Endodermal cell (in vitro differentiated cells): ENCODE measurements around the gene KLLN. TPM values are rescaled to one million over a fixed set of nuclear protein-coding genes. Genes with fewer than 3 reads are reported as not detected.
"Not testable (repeated sequence)": the region's sequence is repeated elsewhere in the genome, so short reads cannot be mapped to it uniquely, and the experiment has no call there.

Experiments used
- DNase-seq: peaks from one replicate; pipeline ENCODE4 v3.0.0-alpha.2; 2017
- H3K27ac ChIP-seq: 2 replicates; pipeline ENCODE4 v1.5.1; 2013; ENCODE audit warnings: mild to moderate bottlenecking, low read depth, low read length, moderate library complexity
- H3K27me3 ChIP-seq: 2 replicates; pipeline ENCODE4 v1.6.1; 2013; ENCODE audit warnings: mild to moderate bottlenecking, low read length, moderate library complexity; ENCODE audit not compliant: insufficient read depth, control insufficient read depth, poor library complexity, severe bottlenecking
- H3K36me3 ChIP-seq: 2 replicates; pipeline ENCODE4 v1.7.0; 2013; ENCODE audit warnings: mild to moderate bottlenecking, low read length, moderate library complexity; ENCODE audit not compliant: control insufficient read depth, insufficient read depth
- H3K4me1 ChIP-seq: one replicate; pipeline ENCODE4 v1.7.0; 2013; ENCODE audit warnings: low read length; ENCODE audit not compliant: control insufficient read depth, insufficient read depth
- H3K4me3 ChIP-seq: 2 replicates; pipeline ENCODE4 v1.5.1; 2013; ENCODE audit warnings: mild to moderate bottlenecking, low read length, moderate library complexity
- H3K9ac ChIP-seq: 2 replicates; pipeline ENCODE4 v1.6.1; 2013; ENCODE audit warnings: mild to moderate bottlenecking, low read length, moderate library complexity; ENCODE audit not compliant: poor library complexity, severe bottlenecking; ENCODE audit errors: extremely low read depth
- H3K9me3 ChIP-seq: 2 replicates; pipeline ENCODE4 v1.6.1; 2013; ENCODE audit warnings: mild to moderate bottlenecking, low read length, moderate library complexity; ENCODE audit not compliant: control insufficient read depth
- H3K27ac Mint-ChIP-seq: 2 replicates; pipeline ENCODE4 v1.8.0; 2020; ENCODE audit warnings: mixed read lengths
- H3K27me3 Mint-ChIP-seq: 2 replicates; pipeline ENCODE4 v1.8.0; 2021; ENCODE audit warnings: mild to moderate bottlenecking, mixed read lengths; ENCODE audit not compliant: insufficient read depth
- H3K36me3 Mint-ChIP-seq: 2 replicates; pipeline ENCODE4 v1.8.0; 2020; ENCODE audit warnings: low read depth, mixed read lengths
- H3K4me1 Mint-ChIP-seq: 2 replicates; pipeline ENCODE4 v1.8.0; 2020; ENCODE audit warnings: mixed read lengths
- H3K4me3 Mint-ChIP-seq: 2 replicates; pipeline ENCODE4 v1.8.0; 2020; ENCODE audit warnings: mild to moderate bottlenecking, moderate library complexity, mixed read lengths
- H3K9me3 Mint-ChIP-seq: 2 replicates; pipeline ENCODE4 v1.8.0; 2020; ENCODE audit warnings: mild to moderate bottlenecking, mixed read lengths
- WGBS, 2 experiments: methylation state at CpG; one replicate each; pipeline versions ENCODE4 v1.1.5 to v1.1.7; 2013; ENCODE audit warnings: missing lambda C conversion rate in 2 of 2, mixed read lengths in 1 of 2; ENCODE audit not compliant: insufficient coverage in 1 of 2, insufficient read length in 1 of 2; 5-methylcytosine and 5-hydroxymethylcytosine counted together
- total RNA-seq, 2 donors: library from RNA; stranded (reverse); fragmentation: NEBNext Ultra II Directional in 1 of 2; extraction: Animal tissue kit (Norgen Biotek cat#: 25700) in 1 of 2; gene quantifications; 2 replicates in 1 of 2; 3 replicates in 1 of 2; pipeline ENCODE4 v1.2.1, GENCODE V29; 2021
- TF ChIP-seq, protein P1 (sequence below): fragments of 200-600 bp; sonication (generic); conservative IDR thresholded peaks from 2 replicates; pipeline ENCODE4 v1.5.0; 2021; ENCODE audit warnings: antibody characterized with exemption, mild to moderate bottlenecking

The KLLN gene
- total RNA-seq, 2 donors from 2014 or later = 0.49 to 0.51 TPM

- TF ChIP-seq, protein P1, sequence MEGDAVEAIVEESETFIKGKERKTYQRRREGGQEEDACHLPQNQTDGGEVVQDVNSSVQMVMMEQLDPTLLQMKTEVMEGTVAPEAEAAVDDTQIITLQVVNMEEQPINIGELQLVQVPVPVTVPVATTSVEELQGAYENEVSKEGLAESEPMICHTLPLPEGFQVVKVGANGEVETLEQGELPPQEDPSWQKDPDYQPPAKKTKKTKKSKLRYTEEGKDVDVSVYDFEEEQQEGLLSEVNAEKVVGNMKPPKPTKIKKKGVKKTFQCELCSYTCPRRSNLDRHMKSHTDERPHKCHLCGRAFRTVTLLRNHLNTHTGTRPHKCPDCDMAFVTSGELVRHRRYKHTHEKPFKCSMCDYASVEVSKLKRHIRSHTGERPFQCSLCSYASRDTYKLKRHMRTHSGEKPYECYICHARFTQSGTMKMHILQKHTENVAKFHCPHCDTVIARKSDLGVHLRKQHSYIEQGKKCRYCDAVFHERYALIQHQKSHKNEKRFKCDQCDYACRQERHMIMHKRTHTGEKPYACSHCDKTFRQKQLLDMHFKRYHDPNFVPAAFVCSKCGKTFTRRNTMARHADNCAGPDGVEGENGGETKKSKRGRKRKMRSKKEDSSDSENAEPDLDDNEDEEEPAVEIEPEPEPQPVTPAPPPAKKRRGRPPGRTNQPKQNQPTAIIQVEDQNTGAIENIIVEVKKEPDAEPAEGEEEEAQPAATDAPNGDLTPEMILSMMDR = no peak
- Histone ChIP-seq H3K9me3 (no peaks in the 10 kb centered on the region), H3K27me3 (no peaks in the 10 kb centered on the region), H3K9ac (no peak overlapping the region), H3K4me3 (no peak overlapping the region), H3K4me1 (no peaks in the 10 kb centered on the region), H3K27ac (no peak overlapping the region), H3K36me3 (no peaks in the 10 kb centered on the region)
- Mint-ChIP-seq H3K27ac (no peak overlapping the region), H3K4me1 (no peaks in the 10 kb centered on the region), H3K4me3 (no peak overlapping the region), H3K9me3 (no peaks in the 10 kb centered on the region), H3K36me3 (no peaks in the 10 kb centered on the region), H3K27me3 (no peaks in the 10 kb centered on the region)
- DNase-seq = no peak
These were observed 25.9 kb downstream of the KLLN start for GRCh38 chr10:87837445-87837844.

GRCh38 chr10:87836098-87836497, 27.2 kb downstream of the KLLN start:
- Histone ChIP-seq H3K9ac (no peak overlapping the region), H3K4me1 (no peaks in the 10 kb centered on the region), H3K9me3 (no peaks in the 10 kb centered on the region), H3K27me3 (no peaks in the 10 kb centered on the region), H3K27ac (no peak overlapping the region), H3K4me3 (no peak overlapping the region), H3K36me3 (no peaks in the 10 kb centered on the region)
- H3K4me3 Mint-ChIP-seq = no peak overlapping the region
- TF ChIP-seq, protein P1 = no peak
- 76 to 88% methylated on average over 3 to 4 of the region's 4 CpGs for WGBS, 2 experiments
- no peaks in the 10 kb centered on the region for H3K36me3 Mint-ChIP-seq
- no peak for DNase-seq
- no peaks in the 10 kb centered on the region for H3K4me1 Mint-ChIP-seq
- H3K27me3 Mint-ChIP-seq = no peaks in the 10 kb centered on the region
- no peaks in the 10 kb centered on the region for H3K9me3 Mint-ChIP-seq
- H3K27ac Mint-ChIP-seq = no peak overlapping the region

DNA sequence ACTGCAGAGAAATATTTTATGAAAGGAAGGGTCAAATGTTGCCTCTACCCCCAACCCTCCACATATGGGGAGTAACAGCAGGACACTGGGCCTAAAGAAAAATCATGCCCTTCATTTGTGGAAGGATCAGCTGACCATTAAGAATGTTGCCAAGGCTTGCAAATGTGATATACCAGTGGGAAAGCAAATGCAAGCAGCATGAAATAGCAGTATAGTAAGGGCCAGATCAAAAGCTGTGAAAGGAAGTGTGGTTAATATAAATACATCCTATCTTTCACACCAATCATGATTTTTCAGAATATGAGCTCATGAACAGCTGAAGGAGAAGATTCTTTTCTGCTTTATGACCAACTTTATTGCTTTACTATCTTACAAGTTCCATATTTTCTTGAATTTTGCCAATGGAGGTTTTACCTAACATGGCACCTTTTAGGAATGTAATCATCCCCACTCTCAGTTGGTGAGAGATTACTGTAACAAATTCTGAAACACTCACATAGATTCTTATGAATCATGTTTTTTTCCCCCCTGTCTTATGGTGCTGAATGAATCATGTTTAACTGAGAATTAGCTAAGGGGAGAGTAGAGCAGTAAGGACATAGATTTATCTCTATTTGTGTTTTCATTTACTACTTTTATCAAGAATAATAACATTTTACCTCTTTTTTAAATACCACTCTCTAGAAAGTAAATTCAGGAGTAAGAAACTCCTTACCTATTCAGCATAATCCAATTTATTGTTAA, 33.2 kb downstream of the KLLN start:
- H3K4me3 ChIP-seq = no peak overlapping the region
- Mint-ChIP-seq H3K27ac (no peak overlapping the region), H3K4me1 (peaks cover 8% of the 10 kb centered on the region), H3K36me3 (no peaks in the 10 kb centered on the region), H3K9me3 (no peaks in the 10 kb centered on the region), H3K4me3 (no peak overlapping the region), H3K27me3 (no peaks in the 10 kb centered on the region)
- no peaks in the 10 kb centered on the region for H3K27me3 ChIP-seq
- no peak overlapping the region for H3K9ac ChIP-seq
- no peaks in the 10 kb centered on the region for H3K4me1 ChIP-seq
- TF ChIP-seq, protein P1 = no peak
- DNase-seq = no peak
- H3K27ac ChIP-seq = no peak overlapping the region
- no peaks in the 10 kb centered on the region for H3K36me3 ChIP-seq
- no peaks in the 10 kb centered on the region for H3K9me3 ChIP-seq

DNA sequence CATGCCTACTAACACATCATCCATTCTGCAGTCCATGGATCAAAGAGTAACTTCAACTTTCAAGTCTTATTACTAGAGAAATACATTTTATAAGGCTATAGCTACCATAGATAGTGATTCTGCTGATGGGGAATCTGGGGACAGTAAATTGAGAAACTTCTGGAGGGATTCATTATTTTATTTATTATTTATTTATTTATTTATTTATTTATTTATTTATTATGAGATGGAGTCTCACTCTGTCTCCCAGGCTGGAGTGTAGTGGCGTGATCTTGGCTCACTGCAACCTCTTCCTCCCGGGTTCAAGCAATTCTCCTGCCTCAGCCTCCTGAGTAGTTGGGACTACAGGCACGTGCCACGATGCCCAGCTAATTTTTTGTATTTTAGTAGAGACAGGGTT, 34.3 kb downstream of the KLLN start:
- H3K9ac ChIP-seq, H3K4me1 Mint-ChIP-seq, DNase-seq, H3K27ac ChIP-seq, H3K4me1 ChIP-seq, H3K27me3 Mint-ChIP-seq, H3K4me3 Mint-ChIP-seq, H3K27ac Mint-ChIP-seq, H3K36me3 Mint-ChIP-seq, H3K36me3 ChIP-seq, H3K4me3 ChIP-seq, H3K9me3 ChIP-seq, H3K9me3 Mint-ChIP-seq, H3K27me3 ChIP-seq: not testable (repeated sequence)
- 97 to 100% methylated on average over 2 to 4 of the region's 4 CpGs for WGBS, 2 experiments
